Esophagus mucosa (tissue), 1 donor: ENCODE measurements around the gene PPM1B. TPM values are rescaled to one million over a fixed set of nuclear protein-coding genes. Genes with fewer than 3 reads are reported as not detected.
"Not testable (repeated sequence)": the region's sequence is repeated elsewhere in the genome, so short reads cannot be mapped to it uniquely, and the experiment has no call there.

ENCODE experiments used
- ATAC-seq: fragments of 200-7000 bp; cut with Tn5 transposase; one replicate; pipeline ENCODE4 v1.9.1; 2020
- total RNA-seq: library from RNA; stranded (reverse); gene quantifications from one replicate; pipeline ENCODE4 v1.2.4, GENCODE V29; 2023
- donor health status: DM: yes; HTN: yes; CAD: no.

Gene PPM1B
- total RNA-seq, 1 donor from 2014 or later = 20.0 TPM

DNA sequence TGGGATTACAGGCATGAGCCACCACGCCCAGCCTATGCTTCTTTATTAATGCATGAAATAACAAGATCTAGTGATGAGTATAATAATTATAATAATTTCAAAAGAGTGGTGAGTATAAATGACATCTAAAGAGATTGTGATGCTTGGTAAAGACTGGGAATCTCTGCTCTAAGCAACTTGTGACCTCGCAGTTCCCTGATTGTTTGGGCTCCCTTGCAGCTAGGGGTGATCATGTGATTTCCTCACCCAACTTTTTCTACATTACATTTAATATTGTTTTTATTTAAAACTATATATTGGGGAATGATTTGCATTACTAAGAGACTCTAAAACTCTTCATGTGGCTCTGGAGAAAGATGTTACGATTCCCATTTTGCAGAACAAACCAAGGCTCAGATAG, 4.1 kb upstream of the PPM1B start:
- ATAC-seq = no peak

- no peak for ATAC-seq
Observed at GRCh38 chr2:44166096-44166495, 2.6 kb upstream of the PPM1B start.

GRCh38 chr2:44167311-44167907, 1.3 kb upstream of the PPM1B start:
- ATAC-seq = no peak

DNA sequence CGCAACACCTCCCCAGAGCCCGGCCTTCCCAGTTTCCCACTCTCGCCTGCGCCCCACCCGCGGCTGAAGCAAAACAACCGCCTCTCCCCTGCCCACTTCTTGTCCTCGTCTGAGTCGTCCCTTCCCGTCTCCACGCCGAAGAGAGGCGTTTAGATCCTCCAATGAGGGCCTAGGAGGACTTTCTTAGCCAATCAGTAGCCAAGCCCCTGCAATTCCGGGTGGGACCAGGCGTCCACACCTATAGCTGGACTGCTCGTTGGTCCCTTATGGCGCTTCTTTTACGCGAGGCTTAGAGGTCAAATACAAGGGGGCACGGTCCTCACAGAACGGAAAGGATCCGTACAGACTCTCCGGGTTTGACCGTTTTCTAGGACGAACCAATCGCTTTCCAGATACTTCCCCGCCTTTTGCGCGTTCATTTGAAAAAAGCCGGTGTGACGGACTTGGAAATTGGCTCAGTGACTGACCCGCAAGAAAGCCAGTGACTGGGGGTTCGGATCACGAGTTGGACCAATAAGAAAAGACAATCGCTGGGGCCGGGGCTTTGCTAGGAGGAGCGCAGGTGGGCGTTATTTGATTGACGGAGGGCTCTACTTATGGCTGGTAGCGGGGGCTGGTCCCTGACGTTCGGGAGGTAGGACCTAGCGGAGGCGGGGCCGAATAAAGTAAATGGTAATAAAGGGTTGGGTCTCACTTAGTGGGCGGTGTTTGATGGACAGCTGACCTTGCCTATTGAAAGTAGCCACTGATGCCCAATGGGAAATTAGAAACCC, 581 bp upstream of the PPM1B start:
- peak; percentile 94 for ATAC-seq

DNA sequence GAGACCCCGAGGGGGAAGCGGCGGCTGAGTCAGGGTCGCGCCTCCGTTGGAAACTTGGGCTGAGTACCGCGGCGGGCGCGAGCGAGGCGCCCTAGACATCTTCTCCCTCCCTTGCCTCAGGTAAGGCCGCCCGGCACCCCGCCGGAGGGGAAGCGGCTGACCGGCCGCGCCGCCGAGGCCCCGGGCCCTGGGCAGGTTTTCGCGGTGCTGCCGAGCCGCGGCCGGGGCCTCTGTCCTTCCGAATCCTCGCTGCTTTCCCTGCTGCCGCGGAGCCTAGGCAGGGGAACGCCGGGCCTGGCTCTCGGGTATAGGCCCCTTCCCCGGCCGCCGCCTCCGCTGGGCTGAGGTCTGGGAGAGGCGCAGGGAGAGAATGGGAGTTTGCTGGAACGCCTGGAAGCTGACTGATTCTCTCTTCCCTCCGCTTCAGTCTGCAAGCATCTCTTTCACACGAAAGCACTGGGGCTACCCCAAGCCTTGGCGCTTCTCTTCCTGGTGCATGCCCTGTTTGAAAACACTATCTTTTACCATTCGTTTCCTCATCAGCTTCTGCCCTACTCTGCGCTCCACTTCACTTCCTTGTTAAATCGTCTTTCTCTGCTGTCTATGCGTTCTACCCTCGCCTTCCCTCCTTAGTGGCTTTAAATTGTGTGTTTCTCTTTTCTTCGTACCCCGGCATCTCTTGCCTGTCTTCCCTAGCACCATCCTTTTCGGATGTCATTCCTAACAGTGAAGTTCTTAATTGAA, 652 bp downstream of the PPM1B start:
- peak; percentile 0 for ATAC-seq

- ATAC-seq = no peak
Observed at GRCh38 chr2:44170311-44170717, 1.6 kb downstream of the PPM1B start.

GRCh38 chr2:44171018-44171417, 2.3 kb downstream of the PPM1B start:
- no peak for ATAC-seq

DNA sequence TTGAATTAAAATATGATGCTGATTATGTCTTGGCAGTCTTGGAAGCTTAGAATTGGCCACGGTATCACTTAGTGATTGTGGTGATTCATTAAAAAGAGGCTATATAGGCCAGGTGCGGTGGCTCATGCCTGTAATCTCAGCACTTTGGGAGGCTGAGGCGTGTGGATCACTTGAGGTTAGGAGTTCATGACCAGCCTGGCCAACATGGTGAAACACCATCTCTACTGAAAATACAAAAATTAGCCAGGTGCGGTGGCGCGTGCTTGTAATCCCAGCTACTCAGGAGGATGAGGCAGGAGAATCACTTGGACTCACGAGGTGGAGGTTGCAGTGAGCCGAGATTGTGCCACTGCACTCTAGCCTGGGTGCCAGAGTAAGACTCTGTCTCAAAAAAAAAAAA, 2.8 kb downstream of the PPM1B start:
- not testable (repeated sequence) for ATAC-seq

- no peak for ATAC-seq
Observed at GRCh38 chr2:44172576-44172975, 3.9 kb downstream of the PPM1B start.

GRCh38 chr2:44178950-44179349, 10.3 kb downstream of the PPM1B start:
- ATAC-seq = no peak

GRCh38 chr2:44181648-44182047, 13.0 kb downstream of the PPM1B start:
- no peak for ATAC-seq

GRCh38 chr2:44184106-44184505, 15.4 kb downstream of the PPM1B start:
- ATAC-seq = no peak

GRCh38 chr2:44186810-44187209, 18.1 kb downstream of the PPM1B start:
- ATAC-seq = no peak

DNA sequence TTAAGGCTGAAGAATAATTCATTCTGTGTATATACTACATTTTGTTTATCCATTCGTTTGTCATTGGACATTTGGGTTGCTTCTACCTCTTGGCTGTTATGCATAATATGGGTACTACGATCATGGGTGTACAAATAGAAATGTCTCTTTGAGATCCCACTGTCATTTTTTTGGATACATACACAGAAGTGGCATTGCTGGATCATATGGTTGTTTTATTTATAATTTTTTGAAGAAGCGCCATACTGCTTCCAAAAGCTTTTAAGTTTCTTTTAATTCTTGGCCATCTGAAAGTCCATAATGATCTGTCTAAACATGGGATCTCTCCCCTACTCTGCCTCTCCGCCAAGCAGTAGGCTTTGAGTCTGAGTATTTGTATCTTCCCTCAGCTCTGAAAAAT, 18.6 kb downstream of the PPM1B start:
- ATAC-seq = no peak

DNA sequence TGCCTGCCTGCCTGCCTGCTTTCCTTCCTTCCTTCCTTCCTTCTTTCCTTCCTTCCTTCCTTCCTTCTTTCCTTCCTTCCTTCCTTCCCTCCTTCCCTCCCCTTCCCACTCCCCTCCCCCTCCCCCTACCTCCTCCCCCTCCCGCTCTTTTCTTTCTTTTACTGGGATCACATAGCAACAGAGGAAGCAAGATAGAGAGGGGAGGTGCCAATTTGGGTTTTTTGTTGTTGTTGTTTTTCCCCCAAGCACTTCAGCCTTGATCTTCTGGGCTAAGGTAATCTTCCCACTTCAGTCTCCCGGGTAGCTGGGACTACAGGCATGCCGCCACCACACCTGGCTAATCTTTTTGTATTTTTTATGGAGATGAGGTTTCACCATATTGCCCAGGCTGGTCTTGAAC, 20.0 kb downstream of the PPM1B start:
- ATAC-seq = no peak

DNA sequence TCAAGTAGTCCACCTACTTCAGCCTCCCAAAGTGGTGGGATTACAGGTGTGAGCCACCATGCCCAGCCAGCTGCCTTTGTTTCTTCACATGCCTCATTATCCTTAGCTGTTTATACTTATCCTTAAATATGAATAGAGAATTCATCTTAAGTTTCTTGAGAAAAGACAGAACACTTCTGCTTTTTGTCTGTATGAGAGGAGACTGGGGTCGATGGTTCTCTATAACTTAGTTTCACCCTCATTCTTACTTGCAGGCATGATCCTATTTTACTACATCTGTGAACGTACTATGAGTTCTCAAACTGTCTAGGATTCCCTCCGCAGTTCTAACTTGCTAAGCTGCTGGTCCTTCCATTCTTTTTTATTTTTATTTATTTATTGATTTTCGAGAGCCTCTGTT, 20.4 kb downstream of the PPM1B start:
- no peak for ATAC-seq

DNA sequence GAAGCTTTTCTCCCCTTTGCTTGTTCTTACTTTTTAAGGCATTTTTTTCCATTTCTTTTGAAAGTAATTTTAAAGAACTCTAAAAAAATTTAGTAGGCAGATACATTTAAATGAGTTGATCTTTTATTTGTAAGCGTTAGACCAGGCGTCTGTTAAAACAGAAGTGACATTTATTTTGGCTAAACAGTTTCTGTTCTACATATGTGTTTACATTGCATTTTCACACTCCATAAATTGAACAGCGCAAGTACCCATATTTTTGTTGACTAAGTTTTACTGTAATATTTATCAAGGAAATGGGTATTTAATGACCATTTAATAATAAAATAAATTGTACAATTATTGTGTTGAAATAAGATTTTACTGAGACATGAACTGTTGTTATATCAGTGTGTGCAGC, 21.9 kb downstream of the PPM1B start:
- ATAC-seq = no peak

GRCh38 chr2:44191739-44192138, 23.1 kb downstream of the PPM1B start:
- ATAC-seq = no peak

- ATAC-seq = no peak
Observed at GRCh38 chr2:44192646-44193045, 24.0 kb downstream of the PPM1B start.

DNA sequence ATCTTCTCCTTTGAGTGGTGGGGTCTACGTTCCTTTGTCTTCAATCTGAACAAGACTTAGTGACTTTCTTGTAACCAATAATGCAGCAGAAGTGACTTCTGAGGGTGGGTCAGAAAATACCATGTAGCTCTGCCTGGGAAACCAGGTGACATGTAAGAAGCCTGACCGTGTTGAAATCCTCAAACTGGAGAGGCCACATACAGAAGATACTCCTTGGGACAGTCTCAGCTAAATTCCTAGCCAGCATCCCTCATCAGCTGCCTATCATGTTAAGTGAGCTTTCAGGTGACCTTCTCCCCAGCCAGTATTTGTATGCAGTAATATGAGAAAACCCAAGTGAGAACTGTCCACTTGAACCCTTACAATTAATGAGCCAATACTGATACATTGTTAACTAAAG, 27.0 kb downstream of the PPM1B start:
- no peak for ATAC-seq

DNA sequence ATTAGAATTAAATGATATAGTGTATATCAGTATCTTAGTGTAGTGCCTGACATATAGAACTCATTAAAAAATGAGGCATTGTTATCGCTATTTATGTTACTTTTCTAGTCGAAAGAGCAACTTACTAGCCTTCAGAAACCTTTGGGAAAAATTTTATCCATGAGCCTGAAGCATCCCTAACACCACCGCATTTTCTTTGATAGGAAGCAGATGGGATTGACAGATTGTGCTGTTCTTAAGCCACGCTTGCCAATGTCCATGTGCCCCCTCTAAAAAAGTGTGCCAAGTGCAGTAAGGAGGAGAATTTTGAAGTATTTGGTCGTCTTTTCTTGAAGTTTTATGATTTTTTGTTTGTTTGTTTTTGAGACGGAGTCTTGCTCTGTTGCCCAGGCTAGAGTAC, 29.1 kb downstream of the PPM1B start:
- no peak for ATAC-seq

GRCh38 chr2:44200011-44200410, 31.3 kb downstream of the PPM1B start:
- no peak for ATAC-seq

- ATAC-seq = no peak
Observed at GRCh38 chr2:44200759-44201158, 32.1 kb downstream of the PPM1B start.

- no peak for ATAC-seq
Observed at GRCh38 chr2:44201648-44202165, 33.0 kb downstream of the PPM1B start.
